ENCODE results near the gene MAPKBP1. TPM values are rescaled to one million over a fixed set of nuclear protein-coding genes. Genes with fewer than 3 reads are reported as not detected.

Gene MAPKBP1
- total and polyA plus RNA-seq, 9 of the 15 experiments (the other 6 are each of a cell fraction or from before 2014, with no cell fraction given) = 0.15 to 9.5 (median 4.5) TPM

DNA sequence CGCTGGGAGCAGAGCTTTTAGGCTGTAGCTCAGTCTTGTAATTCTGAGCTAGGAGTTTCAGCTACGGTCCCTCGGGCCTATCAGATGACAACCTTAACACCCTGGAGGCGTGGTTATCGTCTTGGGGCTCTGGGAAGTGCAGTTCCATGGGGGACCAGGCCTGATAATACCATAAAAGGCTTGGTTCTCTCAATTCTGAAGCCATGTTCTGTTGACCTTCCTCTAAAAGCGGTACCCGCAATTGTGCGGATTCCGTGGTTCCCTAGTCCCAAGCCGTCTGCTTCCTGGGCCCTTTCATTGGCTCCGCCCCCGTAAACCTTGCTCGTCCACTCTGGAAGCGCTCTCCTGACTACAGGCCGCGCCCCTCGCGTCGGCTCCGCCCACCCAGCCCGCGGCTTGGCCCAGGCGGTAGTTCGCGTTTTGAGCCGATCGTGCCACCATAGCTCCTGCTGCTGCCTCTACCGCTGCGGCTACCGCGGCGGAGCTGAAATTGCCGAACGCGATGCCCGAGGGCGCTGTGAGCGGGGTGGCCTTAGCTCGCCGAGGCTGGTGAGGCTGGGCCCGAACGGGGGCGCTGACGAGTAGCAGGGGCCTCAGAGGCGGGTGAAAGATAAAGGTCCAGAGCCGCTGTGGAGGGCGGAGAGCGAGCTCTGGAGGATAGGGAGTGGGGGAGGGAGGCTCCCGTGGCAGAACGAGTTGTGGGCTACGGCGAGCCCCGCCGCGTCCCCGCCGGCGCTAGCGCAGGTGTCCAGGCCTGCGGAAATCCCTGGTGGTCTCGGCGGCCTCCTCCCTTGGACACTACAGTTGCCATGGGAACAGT lies at the start of gene MAPKBP1 (continued):
- TF ChIP-seq, protein P1, sequence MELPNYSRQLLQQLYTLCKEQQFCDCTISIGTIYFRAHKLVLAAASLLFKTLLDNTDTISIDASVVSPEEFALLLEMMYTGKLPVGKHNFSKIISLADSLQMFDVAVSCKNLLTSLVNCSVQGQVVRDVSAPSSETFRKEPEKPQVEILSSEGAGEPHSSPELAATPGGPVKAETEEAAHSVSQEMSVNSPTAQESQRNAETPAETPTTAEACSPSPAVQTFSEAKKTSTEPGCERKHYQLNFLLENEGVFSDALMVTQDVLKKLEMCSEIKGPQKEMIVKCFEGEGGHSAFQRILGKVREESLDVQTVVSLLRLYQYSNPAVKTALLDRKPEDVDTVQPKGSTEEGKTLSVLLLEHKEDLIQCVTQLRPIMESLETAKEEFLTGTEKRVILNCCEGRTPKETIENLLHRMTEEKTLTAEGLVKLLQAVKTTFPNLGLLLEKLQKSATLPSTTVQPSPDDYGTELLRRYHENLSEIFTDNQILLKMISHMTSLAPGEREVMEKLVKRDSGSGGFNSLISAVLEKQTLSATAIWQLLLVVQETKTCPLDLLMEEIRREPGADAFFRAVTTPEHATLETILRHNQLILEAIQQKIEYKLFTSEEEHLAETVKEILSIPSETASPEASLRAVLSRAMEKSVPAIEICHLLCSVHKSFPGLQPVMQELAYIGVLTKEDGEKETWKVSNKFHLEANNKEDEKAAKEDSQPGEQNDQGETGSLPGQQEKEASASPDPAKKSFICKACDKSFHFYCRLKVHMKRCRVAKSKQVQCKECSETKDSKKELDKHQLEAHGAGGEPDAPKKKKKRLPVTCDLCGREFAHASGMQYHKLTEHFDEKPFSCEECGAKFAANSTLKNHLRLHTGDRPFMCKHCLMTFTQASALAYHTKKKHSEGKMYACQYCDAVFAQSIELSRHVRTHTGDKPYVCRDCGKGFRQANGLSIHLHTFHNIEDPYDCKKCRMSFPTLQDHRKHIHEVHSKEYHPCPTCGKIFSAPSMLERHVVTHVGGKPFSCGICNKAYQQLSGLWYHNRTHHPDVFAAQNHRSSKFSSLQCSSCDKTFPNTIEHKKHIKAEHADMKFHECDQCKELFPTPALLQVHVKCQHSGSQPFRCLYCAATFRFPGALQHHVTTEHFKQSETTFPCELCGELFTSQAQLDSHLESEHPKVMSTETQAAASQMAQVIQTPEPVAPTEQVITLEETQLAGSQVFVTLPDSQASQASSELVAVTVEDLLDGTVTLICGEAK (IDR thresholded peaks at IDR 0.05) = no peak
- TF ChIP-seq, protein P1 (CRISPR knock-in tag; IDR thresholded peaks at IDR 0.05) = no peak
- TF ChIP-seq, protein P2, sequence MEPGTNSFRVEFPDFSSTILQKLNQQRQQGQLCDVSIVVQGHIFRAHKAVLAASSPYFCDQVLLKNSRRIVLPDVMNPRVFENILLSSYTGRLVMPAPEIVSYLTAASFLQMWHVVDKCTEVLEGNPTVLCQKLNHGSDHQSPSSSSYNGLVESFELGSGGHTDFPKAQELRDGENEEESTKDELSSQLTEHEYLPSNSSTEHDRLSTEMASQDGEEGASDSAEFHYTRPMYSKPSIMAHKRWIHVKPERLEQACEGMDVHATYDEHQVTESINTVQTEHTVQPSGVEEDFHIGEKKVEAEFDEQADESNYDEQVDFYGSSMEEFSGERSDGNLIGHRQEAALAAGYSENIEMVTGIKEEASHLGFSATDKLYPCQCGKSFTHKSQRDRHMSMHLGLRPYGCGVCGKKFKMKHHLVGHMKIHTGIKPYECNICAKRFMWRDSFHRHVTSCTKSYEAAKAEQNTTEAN (CRISPR knock-in tag; IDR thresholded peaks at IDR 0.05) = peak; percentile 81; the same call in 1 of the 2 replicates
- no peak; the same call in 1 of the 2 replicates for TF ChIP-seq MTA1 (IDR thresholded peaks at IDR 0.05; ENCODE audit: borderline replicate concordance)
- TF ChIP-seq, protein P3, sequence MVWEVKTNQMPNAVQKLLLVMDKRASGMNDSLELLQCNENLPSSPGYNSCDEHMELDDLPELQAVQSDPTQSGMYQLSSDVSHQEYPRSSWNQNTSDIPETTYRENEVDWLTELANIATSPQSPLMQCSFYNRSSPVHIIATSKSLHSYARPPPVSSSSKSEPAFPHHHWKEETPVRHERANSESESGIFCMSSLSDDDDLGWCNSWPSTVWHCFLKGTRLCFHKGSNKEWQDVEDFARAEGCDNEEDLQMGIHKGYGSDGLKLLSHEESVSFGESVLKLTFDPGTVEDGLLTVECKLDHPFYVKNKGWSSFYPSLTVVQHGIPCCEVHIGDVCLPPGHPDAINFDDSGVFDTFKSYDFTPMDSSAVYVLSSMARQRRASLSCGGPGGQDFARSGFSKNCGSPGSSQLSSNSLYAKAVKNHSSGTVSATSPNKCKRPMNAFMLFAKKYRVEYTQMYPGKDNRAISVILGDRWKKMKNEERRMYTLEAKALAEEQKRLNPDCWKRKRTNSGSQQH (CRISPR knock-in tag; IDR thresholded peaks at IDR 0.05) = no peak
- TF ChIP-seq ZNF780A (CRISPR knock-in tag; IDR thresholded peaks at IDR 0.05) = no peak
- no peak; the same call in 1 of the 2 replicates for TF ChIP-seq NCOR1 (IDR thresholded peaks at IDR 0.05)
- no peak for TF ChIP-seq SETDB1 (IDR thresholded peaks at IDR 0.05; ENCODE audit: low read length)
- TF ChIP-seq XRCC5 (IDR thresholded peaks at IDR 0.05; ENCODE audit: low read depth, low read length) = peak; percentile 96
- peak; percentile 38; the same call in 1 of the 2 replicates for TF ChIP-seq CHD2 (IDR thresholded peaks at IDR 0.05; ENCODE audit: low read depth, low read length)
- 0 out of 2 replicates have a peak, but pooled peaks have one; percentile 39 for TF ChIP-seq ZNF232 (CRISPR knock-in tag; IDR thresholded peaks at IDR 0.05)
- TF ChIP-seq POLR2AphosphoS2 (IDR thresholded peaks at IDR 0.05; ENCODE audit: low read length) = 0 out of 2 replicates have a peak, but pooled peaks have one; percentile 48
- peak; percentile 50; the same call in 1 of the 2 replicates for TF ChIP-seq SMC3 (conservative IDR thresholded peaks at IDR 0.05; ENCODE audit: insufficient read depth, low read depth, low read length)
- no peak for TF ChIP-seq BRD4 (IDR thresholded peaks at IDR 0.05)
- TF ChIP-seq, protein P4, sequence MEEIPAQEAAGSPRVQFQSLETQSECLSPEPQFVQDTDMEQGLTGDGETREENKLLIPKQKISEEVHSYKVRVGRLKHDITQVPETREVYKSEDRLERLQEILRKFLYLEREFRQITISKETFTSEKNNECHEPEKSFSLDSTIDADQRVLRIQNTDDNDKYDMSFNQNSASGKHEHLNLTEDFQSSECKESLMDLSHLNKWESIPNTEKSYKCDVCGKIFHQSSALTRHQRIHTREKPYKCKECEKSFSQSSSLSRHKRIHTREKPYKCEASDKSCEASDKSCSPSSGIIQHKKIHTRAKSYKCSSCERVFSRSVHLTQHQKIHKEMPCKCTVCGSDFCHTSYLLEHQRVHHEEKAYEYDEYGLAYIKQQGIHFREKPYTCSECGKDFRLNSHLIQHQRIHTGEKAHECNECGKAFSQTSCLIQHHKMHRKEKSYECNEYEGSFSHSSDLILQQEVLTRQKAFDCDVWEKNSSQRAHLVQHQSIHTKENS (CRISPR knock-in tag; IDR thresholded peaks at IDR 0.05) = no peak

Data from K562 (cell line).